PC-9 (cell line): ENCODE data around the gene PRKCA.

Experiments used
- EZH2 ChIP-seq: fragments of 200-600 bp; sonication (generic); IDR thresholded peaks from 2 replicates; pipeline ENCODE4 v1.8.0; 2017; ENCODE audit warnings: antibody characterized with exemption, low read depth
- TF ChIP-seq, protein P1 (sequence below): fragments of 200-600 bp; sonication (generic); conservative IDR thresholded peaks from 2 replicates; pipeline ENCODE4 v1.6.1; 2017; ENCODE audit warnings: mixed run types, antibody characterized with exemption, mild to moderate bottlenecking, moderate library complexity

DNA sequence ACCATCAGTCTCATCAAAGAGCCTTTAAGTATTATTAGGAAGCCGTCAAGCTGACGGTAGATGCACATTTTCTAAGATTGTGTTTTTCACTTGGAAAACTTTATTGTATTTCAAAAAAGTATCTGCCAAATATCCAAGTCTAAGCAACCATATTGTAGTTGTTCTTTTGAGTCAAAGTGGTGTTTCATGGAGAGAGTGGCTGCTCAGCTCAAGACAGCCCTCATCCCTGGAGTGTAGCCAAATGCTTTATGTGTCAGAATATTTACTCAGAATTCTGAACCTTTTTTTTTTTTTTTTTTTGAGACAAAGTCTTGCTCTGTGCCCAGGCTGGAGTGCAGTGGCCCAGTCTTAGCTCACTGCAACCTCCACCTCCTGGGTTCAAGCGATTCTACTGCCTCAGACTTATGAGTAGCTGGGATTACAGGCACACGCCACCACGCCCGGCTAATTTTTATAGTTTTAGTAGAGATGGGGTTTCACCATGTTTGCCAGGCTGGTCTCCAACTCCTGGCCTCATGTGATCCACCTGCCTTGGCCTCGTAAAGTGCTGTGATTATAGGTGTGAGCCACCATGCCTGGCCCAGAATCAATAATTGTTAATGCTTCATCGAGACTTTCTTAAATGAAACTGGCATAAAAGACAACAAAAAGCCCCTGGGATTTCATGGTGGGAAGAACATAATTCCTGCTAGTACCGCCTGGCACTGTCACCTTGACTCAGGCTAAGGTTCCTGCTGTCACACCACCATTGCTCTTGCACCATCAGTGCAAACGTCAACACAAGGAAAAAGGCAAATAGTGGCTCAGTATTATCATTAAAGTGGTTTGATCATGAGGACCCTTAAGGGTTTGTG is 45.5 kb downstream of the PRKCA start:
- TF ChIP-seq, protein P1, sequence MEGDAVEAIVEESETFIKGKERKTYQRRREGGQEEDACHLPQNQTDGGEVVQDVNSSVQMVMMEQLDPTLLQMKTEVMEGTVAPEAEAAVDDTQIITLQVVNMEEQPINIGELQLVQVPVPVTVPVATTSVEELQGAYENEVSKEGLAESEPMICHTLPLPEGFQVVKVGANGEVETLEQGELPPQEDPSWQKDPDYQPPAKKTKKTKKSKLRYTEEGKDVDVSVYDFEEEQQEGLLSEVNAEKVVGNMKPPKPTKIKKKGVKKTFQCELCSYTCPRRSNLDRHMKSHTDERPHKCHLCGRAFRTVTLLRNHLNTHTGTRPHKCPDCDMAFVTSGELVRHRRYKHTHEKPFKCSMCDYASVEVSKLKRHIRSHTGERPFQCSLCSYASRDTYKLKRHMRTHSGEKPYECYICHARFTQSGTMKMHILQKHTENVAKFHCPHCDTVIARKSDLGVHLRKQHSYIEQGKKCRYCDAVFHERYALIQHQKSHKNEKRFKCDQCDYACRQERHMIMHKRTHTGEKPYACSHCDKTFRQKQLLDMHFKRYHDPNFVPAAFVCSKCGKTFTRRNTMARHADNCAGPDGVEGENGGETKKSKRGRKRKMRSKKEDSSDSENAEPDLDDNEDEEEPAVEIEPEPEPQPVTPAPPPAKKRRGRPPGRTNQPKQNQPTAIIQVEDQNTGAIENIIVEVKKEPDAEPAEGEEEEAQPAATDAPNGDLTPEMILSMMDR: no peak
- no peak for TF ChIP-seq EZH2
